Measurements from ENCODE around the gene PPIL1.

The PPIL1 gene

DNA sequence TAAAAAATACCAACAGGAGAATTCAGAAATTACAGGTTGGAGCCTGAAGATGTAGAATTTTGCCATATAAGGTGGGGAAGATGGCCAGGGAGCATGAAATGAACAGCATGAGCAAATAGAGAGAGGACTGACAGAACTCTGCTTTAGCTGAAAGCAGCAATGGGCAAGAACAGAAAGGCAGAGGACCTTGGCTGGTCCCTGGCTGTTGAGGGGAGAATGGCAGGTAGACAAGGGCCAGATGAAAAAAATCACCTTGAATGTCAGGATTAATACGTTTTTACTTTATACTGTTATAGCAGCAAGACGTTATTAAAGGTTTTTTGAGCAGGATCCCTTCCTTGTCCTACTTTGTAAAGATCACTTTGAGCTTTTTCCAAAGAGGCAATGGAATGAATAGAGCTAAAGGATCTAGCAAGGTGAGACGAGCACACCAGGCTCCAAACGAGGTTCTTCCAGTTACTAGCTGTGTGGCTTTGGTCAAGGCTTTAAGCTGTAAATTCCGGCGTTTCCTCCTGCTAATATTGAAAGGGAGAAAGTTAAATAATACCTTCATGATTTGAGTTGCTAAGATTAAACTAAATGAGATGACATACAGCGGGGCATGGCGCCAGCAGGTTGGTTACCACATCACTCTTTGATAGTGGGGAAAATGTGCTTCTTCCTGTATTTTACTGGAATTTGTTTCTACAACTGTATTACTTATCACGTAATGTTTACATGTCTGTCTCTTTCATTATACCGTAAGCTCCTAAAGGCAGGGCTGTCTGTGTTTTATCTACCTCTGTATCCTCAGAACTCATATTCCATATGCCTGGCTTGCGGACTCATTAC, 776 bp downstream of the PPIL1 start:
- peaks cover 20% of the 10 kb centered on the region for H3K36me3 Mint-ChIP-seq (ENCODE audit: low read depth)
- H3K4me1 Mint-ChIP-seq (ENCODE audit: low read depth): peaks cover 31% of the 10 kb centered on the region
- H3K27ac Mint-ChIP-seq: peak overlapping the region; percentile 100
- H3K9me3 Mint-ChIP-seq: no peaks in the 10 kb centered on the region
- no peaks in the 10 kb centered on the region for H3K27me3 Mint-ChIP-seq (ENCODE audit: low read depth)
- H3K4me3 Mint-ChIP-seq: peak overlapping the region; percentile 99

DNA sequence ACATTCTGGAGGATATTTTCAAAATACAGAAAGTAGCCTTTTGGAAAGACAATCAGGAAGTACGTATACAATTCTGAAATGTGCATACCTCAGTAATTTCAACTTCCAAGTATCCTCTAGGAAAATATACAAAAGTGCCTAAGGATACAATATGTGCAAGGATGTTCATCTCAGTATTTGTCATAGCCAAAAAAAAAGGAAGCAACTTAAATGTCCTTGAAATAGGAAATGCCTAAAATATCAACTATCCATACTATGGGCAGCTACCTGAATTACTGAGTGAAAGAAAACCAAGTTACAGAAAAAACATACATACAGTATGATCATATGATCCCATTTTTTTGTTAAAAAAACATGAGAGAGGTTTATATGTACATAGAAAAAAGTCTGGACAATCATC, 1.5 kb downstream of the PPIL1 start:
- Mint-ChIP-seq H3K36me3 (ENCODE audit: low read depth) (peaks cover 22% of the 10 kb centered on the region), H3K4me3 (peak overlapping the region; percentile 99), H3K4me1 (ENCODE audit: low read depth) (peaks cover 32% of the 10 kb centered on the region), H3K27ac (peak overlapping the region; percentile 100), H3K27me3 (ENCODE audit: low read depth) (no peaks in the 10 kb centered on the region), H3K9me3 (no peaks in the 10 kb centered on the region)

DNA sequence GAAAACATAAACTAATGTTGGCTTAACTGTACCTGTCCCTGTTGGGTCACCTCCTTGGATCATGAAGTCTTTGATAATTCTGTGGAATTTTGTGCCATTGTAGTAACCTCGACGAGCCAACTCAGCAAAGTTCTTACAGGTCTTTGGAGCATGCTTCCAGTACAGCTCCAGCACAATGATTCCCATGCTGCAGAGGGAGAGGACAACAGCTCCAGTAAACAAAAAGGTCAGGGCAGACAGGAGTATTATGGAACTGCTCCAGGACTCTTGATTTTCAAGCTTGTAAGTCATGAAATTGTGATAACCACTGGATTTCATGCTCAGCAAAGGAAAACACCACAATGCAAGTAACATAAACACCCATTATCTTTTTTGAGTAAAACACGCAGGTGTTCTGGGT, 2.9 kb downstream of the PPIL1 start:
- Mint-ChIP-seq H3K9me3 (no peaks in the 10 kb centered on the region), H3K4me1 (ENCODE audit: low read depth) (peaks cover 42% of the 10 kb centered on the region), H3K36me3 (ENCODE audit: low read depth) (peaks cover 30% of the 10 kb centered on the region), H3K4me3 (no peak overlapping the region), H3K27ac (no peak overlapping the region), H3K27me3 (ENCODE audit: low read depth) (no peaks in the 10 kb centered on the region)

DNA sequence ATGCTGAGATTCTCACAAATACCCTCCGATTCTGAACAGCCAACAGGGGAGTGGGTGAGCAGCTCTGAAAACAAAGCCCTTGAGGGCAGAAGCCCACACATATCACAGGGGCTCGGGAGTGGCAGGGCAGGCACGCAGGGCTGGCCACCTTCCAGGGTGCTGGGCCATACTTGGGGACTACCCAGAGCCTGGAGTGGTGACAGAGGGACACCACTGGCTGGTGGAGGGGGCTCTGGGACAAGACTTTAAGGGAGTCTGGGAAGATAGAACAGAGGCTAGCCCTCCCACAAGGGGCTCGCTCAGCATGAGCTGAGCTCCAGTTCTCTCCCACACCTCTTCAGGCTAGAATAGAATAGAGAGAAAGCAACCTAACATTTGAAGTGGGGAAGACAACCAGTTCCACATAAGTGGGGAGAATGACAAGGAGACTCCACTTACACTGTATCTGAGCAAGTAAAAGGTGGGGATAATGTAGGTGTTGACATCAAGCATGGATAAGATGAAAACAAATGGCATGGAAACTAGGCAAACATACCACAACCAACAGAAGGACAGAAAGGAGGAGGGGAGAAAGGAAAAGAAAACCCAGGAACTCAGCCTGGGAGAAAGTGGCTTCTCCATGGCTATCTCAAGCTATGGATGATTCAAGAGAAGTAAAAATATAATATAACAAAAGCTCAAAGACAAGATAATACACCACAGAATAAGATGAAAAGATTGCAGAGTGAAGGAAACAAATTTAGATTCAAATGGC, 7.0 kb downstream of the PPIL1 start:
- Mint-ChIP-seq H3K27me3 (ENCODE audit: low read depth) (no peaks in the 10 kb centered on the region), H3K27ac (no peak overlapping the region), H3K4me1 (ENCODE audit: low read depth) (peaks cover 42% of the 10 kb centered on the region), H3K9me3 (no peaks in the 10 kb centered on the region), H3K36me3 (ENCODE audit: low read depth) (peaks cover 49% of the 10 kb centered on the region), H3K4me3 (no peak overlapping the region)

DNA sequence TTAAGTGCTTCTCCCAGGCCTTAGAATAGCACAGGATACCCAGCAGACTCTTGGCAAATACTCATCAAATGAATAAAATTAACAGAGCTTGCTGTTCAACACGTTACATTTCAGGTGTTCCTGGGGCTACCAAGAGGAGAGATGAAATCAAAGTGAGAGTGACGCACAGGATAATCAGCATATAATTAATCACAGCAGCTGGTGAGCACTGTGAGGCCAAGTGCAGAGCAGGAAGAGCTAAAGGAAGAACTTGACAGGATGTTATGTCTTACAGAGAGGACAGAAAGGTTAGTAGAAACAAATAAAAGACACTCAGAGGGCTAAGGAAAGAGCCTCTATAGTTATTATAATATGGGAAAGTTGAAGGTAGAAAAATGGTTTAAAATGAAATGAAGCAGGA, 8.8 kb downstream of the PPIL1 start:
- peaks cover 37% of the 10 kb centered on the region for H3K4me1 Mint-ChIP-seq (ENCODE audit: low read depth)
- H3K4me3 Mint-ChIP-seq: no peak overlapping the region
- H3K9me3 Mint-ChIP-seq: no peaks in the 10 kb centered on the region
- no peaks in the 10 kb centered on the region for H3K27me3 Mint-ChIP-seq (ENCODE audit: low read depth)
- peaks cover 44% of the 10 kb centered on the region for H3K36me3 Mint-ChIP-seq (ENCODE audit: low read depth)
- peak overlapping the region; percentile 12 for H3K27ac Mint-ChIP-seq

DNA sequence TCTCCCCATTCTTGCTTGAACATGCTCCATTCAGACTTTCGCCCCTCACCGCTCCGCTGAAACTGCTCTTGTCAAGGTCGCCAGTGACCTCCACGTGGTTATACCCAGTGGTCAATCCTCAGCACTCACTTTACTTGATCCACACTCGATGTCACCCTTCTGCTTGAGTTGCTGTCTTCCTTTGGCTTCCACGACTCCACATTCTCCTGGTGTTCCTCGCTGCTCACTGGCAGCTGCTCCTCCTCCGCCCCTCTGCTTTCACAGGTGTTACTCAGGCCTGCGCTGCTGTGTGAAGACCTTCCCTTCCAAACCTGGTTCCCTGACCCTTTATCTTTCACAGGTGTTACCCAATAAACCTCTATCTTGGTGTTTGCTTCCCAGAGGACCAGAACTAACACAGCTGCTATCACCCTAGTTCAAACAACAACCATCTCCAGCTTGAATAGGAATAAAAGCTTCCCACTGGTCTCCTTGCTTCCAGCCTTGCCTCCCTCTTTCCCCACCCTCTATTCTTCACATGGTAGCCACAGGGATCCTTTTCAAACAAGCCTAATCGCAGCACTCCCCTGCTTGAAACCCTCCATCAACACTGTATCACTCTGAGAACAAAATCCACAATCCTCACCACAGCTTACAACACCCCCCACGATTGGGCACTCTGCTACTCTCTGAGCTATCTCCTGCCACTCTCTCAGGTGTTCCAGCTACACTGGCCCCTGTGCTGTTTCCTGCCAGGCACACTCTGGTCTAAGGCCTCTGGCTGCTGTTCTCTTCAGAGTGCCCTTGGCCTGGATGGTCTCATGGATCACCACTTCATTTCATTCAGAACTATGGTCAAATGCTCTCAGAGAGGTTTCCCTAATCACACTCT, 10.7 kb downstream of the PPIL1 start:
- no peaks in the 10 kb centered on the region for H3K9me3 Mint-ChIP-seq
- H3K4me1 Mint-ChIP-seq (ENCODE audit: low read depth): peaks cover 28% of the 10 kb centered on the region
- no peak overlapping the region for H3K27ac Mint-ChIP-seq
- peaks cover 31% of the 10 kb centered on the region for H3K36me3 Mint-ChIP-seq (ENCODE audit: low read depth)
- H3K27me3 Mint-ChIP-seq (ENCODE audit: low read depth): no peaks in the 10 kb centered on the region
- H3K4me3 Mint-ChIP-seq: no peak overlapping the region

DNA sequence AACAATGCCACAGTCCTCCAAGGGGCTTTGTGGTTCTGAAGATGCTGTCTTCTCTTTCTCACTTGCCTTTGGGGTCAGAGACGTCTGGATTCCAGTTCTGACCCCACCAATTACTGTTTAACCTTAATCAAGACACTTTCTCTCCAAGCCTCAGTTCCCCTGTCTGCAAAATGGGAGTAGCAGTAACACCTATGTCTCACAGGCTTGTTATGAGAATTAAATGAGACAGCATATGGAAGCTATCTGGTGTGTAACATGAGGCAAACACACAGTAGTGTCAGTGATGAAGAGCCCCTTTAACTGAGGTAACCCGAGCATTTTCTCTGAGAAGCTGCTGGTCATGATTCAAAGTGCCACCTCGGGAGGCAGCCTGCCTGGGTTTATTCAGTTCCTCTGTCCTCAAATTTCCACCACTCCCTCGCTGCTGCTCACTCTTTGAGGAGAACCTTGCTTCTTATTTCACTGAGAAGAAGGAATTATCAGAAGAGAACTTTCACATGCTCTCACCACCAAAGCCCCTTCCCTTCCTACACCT, 11.7 kb downstream of the PPIL1 start:
- Mint-ChIP-seq H3K27ac (no peak overlapping the region), H3K36me3 (ENCODE audit: low read depth) (peaks cover 33% of the 10 kb centered on the region), H3K9me3 (no peaks in the 10 kb centered on the region), H3K4me3 (no peak overlapping the region), H3K4me1 (ENCODE audit: low read depth) (peaks cover 25% of the 10 kb centered on the region), H3K27me3 (ENCODE audit: low read depth) (no peaks in the 10 kb centered on the region)

DNA sequence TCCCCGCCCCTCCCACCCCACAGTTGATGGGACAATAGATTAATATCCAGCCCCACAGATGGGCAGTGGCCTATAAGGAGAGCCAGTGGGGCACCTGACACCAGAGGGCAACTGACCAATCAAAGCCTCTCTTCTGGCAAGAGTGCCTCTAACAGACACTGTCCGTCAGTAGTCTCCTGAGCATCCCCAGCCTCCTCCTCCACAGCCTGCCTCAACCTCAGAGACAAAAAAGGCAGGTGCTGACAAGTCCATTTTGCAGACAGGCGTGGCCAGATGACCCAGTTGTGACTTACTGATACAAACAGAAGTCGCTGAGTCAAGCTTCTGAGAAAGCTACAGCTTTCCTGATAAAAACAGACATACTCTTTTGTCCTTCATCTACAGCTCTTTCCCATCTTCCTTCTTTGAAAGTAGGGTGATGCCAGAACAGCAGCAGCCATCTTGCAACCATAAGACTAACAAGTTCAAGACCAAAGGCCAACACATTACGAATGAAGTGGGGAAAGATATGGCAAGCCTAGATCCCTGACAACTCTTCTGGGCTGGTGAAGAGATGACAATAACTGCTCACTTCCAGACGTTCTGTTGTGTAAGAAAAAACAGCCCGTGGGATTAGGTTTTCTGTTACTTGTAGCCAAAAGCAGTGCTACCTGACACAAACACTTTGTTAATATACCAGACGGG, 12.3 kb downstream of the PPIL1 start:
- no peaks in the 10 kb centered on the region for H3K27me3 Mint-ChIP-seq (ENCODE audit: low read depth)
- no peaks in the 10 kb centered on the region for H3K9me3 Mint-ChIP-seq
- H3K27ac Mint-ChIP-seq: no peak overlapping the region
- no peak overlapping the region for H3K4me3 Mint-ChIP-seq
- H3K4me1 Mint-ChIP-seq (ENCODE audit: low read depth): peaks cover 20% of the 10 kb centered on the region
- peaks cover 27% of the 10 kb centered on the region for H3K36me3 Mint-ChIP-seq (ENCODE audit: low read depth)

DNA sequence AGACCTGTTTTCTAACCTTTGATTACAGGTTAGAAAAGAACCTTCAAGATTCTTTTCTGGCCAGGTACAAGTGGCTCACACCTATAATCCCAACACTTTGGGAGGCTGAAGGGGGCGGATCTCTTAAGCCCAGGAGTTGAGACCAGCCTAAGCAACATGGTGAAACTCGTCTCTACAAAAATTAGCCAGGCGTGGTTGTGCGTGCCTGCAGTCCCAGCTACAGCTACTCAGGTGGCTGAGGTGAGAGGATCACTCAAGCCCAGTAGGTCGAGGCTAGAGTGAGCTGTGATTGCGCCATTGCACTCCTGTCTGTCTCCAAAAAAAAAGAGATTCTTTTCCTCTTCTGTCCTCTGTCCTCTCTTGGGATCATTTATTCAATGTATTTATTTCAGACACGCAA, 14.5 kb downstream of the PPIL1 start:
- no peak overlapping the region for H3K27ac Mint-ChIP-seq
- H3K9me3 Mint-ChIP-seq: no peaks in the 10 kb centered on the region
- peaks cover 29% of the 10 kb centered on the region for H3K36me3 Mint-ChIP-seq (ENCODE audit: low read depth)
- peaks cover 8% of the 10 kb centered on the region for H3K4me1 Mint-ChIP-seq (ENCODE audit: low read depth)
- H3K4me3 Mint-ChIP-seq: no peak overlapping the region
- no peaks in the 10 kb centered on the region for H3K27me3 Mint-ChIP-seq (ENCODE audit: low read depth)

DNA sequence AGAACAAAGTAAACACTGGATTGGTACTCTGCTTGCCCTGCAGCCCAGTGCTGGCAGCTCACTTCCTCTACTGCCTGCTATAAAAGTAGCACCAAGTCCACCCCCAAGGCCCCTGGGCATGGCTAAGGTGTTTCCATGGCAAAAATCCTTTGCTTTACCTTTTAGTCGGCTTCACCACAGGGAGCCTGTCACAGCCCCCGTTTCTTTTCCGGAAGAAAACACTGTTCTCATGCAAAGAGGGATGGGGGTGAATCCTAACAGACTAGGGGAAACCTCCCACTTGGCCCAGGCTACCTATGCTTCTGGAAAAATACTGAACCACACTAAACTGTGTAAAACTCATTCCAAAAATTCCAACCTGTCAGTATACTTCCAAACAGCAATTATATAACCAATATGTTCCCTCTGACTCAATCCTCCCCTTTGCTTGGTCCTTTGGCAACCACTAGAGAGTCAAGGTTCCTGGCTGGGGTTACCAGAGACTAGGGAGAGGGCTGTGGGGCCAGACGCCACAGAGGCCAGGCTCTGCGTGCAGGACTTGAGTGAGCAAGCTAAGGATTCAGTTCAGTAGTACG, 16.1 kb downstream of the PPIL1 start:
- H3K4me3 Mint-ChIP-seq: no peak overlapping the region
- H3K4me1 Mint-ChIP-seq (ENCODE audit: low read depth): peaks cover 3% of the 10 kb centered on the region
- H3K27ac Mint-ChIP-seq: no peak overlapping the region
- H3K9me3 Mint-ChIP-seq: no peaks in the 10 kb centered on the region
- peaks cover 30% of the 10 kb centered on the region for H3K36me3 Mint-ChIP-seq (ENCODE audit: low read depth)
- H3K27me3 Mint-ChIP-seq (ENCODE audit: low read depth): no peaks in the 10 kb centered on the region

DNA sequence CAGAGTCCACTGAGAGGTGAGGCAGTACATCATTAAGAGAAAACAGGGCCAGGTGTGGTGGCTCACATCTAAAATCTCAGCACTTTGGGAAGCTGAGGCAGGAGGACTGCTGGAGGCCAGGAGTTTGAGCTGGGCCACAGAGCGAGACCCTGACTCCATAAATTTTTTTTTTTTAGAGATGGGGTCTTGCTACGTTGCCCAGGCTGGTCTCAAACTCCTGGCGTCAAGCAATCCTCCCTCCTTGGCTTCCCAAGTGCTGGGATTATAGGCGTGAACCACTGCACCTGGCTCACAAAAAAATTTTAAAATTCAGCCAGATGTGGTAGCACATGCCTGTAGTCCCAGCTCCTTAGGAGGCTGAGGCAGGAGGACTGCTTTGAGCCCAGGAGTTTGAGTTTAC, 17.3 kb downstream of the PPIL1 start:
- H3K36me3 Mint-ChIP-seq (ENCODE audit: low read depth): peaks cover 32% of the 10 kb centered on the region
- no peak overlapping the region for H3K4me3 Mint-ChIP-seq
- no peak overlapping the region for H3K27ac Mint-ChIP-seq
- H3K4me1 Mint-ChIP-seq (ENCODE audit: low read depth): peaks cover 4% of the 10 kb centered on the region
- no peaks in the 10 kb centered on the region for H3K27me3 Mint-ChIP-seq (ENCODE audit: low read depth)
- no peaks in the 10 kb centered on the region for H3K9me3 Mint-ChIP-seq

DNA sequence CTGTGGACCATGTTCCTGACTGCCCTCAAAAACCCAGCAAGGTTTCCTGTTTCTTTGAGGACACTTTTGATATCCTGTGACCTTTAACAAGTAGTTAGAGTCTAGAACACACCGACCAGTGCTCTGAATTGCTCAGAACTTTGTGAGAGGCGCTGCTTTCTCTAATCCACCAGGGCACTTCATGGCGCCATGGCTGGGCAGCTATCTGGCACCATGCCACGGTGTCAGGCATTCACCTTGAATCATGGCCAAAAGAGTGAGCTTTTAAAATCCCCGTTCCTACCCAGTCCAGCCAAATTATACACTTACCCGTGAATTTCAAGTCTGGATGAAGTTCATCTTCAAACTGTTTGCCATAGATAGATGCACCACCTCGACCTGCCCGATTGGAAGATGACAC, 18.3 kb downstream of the PPIL1 start:
- Mint-ChIP-seq H3K9me3 (no peaks in the 10 kb centered on the region), H3K27ac (no peak overlapping the region), H3K36me3 (ENCODE audit: low read depth) (peaks cover 33% of the 10 kb centered on the region), H3K4me1 (ENCODE audit: low read depth) (peaks cover 4% of the 10 kb centered on the region), H3K27me3 (ENCODE audit: low read depth) (no peaks in the 10 kb centered on the region), H3K4me3 (no peak overlapping the region)

DNA sequence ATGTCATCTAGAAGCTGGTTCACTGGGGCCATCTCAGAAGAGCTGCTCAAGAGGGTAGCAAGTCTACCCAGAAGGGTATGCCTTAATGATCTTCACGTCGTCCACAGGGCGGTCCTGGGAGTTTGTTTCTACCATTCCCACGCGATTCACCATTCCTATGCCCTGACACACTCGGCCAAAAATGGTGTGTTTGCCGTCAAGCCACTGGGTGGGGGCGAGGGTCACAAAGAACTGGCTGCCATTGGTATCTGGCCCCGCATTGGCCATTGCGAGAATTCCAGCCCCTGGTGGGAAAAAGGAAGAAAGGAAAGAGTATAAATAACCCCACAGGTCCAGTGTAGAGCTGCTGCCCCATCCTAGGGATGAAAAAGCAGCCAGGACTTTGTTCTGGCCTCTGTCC, 18.9 kb downstream of the PPIL1 start:
- H3K4me3 Mint-ChIP-seq: no peak overlapping the region
- H3K4me1 Mint-ChIP-seq (ENCODE audit: low read depth): peaks cover 6% of the 10 kb centered on the region
- H3K36me3 Mint-ChIP-seq (ENCODE audit: low read depth): peaks cover 35% of the 10 kb centered on the region
- H3K27ac Mint-ChIP-seq: no peak overlapping the region
- no peaks in the 10 kb centered on the region for H3K27me3 Mint-ChIP-seq (ENCODE audit: low read depth)
- peaks cover 3% of the 10 kb centered on the region for H3K9me3 Mint-ChIP-seq

Measured in T-helper 1 cell treated with Interleukin-12 subunit alpha and Interleukin-12 subunit beta and Interleukin-4 antibody, amounts not matched to agents 30 μg/mL and 1 μg/mL, for 36 hours (primary cell).